AG09309 (cell line): ENCODE data around the gene SAMD8.
"Not testable (repeated sequence)": the region's sequence is repeated elsewhere in the genome, so short reads cannot be mapped to it uniquely, and the experiment has no call there.

Experiments
- DNase-seq: peaks from one replicate; pipeline ENCODE4 v3.0.0-alpha.2; 2010; ENCODE audit warnings: low read depth
- H3K4me3 ChIP-seq: 2 replicates; pipeline ENCODE4 v1.5.1; 2011; ENCODE audit warnings: mild to moderate bottlenecking, low read depth, low read length, moderate library complexity; ENCODE audit not compliant: control insufficient read depth
- CTCF ChIP-seq: IDR thresholded peaks from 2 replicates; pipeline ENCODE4 v1.5.1; 2011; ENCODE audit warnings: mild to moderate bottlenecking, low read depth, low read length, inconsistent platforms; ENCODE audit not compliant: insufficient read depth, control insufficient read depth; ENCODE audit errors: missing control alignments

The SAMD8 gene

GRCh38 chr10:75129537-75129936, 18.1 kb downstream of the SAMD8 start:
- H3K4me3 ChIP-seq, result no peak overlapping the region

DNA sequence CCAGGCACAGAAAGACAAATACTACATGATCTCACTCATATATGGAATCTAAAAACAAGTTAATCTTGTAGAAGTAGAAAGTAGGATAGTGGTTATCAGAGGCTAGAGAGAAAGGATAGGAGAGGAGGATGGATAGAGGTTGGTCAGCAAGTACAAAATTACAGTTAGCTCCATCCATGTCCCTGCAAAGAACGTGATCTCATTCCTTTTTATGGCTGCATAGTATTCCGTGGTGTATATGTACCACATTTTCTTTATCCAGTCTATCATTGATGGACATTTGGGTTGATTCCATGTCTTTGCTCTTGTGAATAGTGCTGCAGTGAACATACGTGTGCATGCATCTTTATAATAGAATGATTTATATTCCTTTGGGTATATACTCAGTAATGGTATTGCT, 22.2 kb downstream of the SAMD8 start:
- not testable (repeated sequence) for H3K4me3 ChIP-seq, DNase-seq

More at GRCh38 chr10:75129537-75129936, 18.1 kb downstream of the SAMD8 start:
- no peak for TF ChIP-seq CTCF
- DNase-seq, result no peak

GRCh38 chr10:75136346-75136745, 24.9 kb downstream of the SAMD8 start:
- H3K4me3 ChIP-seq, result no peak overlapping the region
- no peak for DNase-seq
- no peak for TF ChIP-seq CTCF

DNA sequence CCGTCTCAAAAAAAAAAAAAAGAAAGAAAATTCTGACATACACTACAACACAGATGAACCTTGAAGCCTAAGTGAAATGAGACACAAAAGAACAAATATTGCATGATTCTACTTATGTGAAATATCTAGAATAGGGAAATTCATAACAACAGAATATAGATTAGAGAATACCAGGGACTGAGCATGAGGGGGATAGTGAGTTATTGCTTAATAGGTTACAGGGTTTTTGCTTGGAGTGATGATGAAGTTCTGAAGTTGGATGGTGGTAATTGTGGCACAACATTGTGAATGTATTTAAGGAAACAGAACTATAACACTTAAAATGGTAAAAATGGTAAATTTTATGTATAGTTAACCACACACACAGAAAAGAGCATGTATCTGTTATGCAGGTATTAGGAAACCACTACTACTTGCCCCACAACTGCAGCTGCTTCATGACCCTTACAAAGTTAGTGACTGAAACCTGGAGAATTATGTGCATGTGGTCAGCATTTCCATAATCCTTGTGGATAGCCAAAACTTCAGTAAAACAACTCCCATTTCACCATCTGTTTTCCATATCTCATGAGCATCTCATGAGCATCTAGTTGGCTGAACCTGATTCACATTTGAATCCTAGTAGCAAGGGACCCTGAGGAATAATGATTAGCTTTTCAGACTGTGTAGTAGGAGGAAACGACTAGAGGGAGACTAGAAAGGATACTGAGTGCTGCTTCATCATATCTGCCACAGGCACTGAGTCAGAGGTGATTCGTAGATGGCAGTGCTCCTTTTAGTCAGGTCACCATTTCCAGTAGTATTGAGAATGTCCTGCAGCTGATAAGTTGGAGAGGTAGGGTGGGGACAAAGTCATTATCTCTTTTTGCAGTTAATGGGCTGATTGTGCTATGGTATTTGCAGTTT, 26.3 kb downstream of the SAMD8 start:
- TF ChIP-seq CTCF, result no peak

GRCh38 chr10:75140246-75140645, 28.8 kb downstream of the SAMD8 start:
- H3K4me3 ChIP-seq, result no peak overlapping the region
- no peak for TF ChIP-seq CTCF
- no peak for DNase-seq

More for the DNA sequence above, 26.3 kb downstream of the SAMD8 start:
- no peak overlapping the region for H3K4me3 ChIP-seq
- DNase-seq, result peak; percentile 47

GRCh38 chr10:75143353-75143752, 31.9 kb downstream of the SAMD8 start:
- no peak for DNase-seq
- no peak overlapping the region for H3K4me3 ChIP-seq
- TF ChIP-seq CTCF, result no peak

- no peak for DNase-seq
- no peak for TF ChIP-seq CTCF
- no peak overlapping the region for H3K4me3 ChIP-seq
These were observed 34.1 kb downstream of the SAMD8 start for GRCh38 chr10:75145590-75145989.
